GM12873 (cell line): Measurements from ENCODE around the gene ABCB6.

Source experiments
- CTCF ChIP-seq: IDR thresholded peaks from 2 replicates; pipeline ENCODE4 v1.5.1; 2012; ENCODE audit warnings: low read depth, mild to moderate bottlenecking, moderate library complexity, low read length, control low read depth; ENCODE audit not compliant: insufficient read depth; ENCODE audit errors: missing control alignments

ABCB6 gene

GRCh38 chr2:219218732-219219701 lies at the start of gene ABCB6:
ABCB6 (minus strand) TSS chr2:219218958; CDS start chr2:219218673, 285 bp downstream.
- TF ChIP-seq CTCF: no peak

- no peak for TF ChIP-seq CTCF
Observed at GRCh38 chr2:219268294-219268693, 49.5 kb upstream of the ABCB6 start.

GRCh38 chr2:219266886-219267285 lies 48.1 kb upstream of the ABCB6 start:
- no peak for TF ChIP-seq CTCF

- TF ChIP-seq CTCF: no peak
Observed at GRCh38 chr2:219266232-219266631, 47.5 kb upstream of the ABCB6 start.

- TF ChIP-seq CTCF: no peak
Observed at GRCh38 chr2:219261024-219261855, 42.5 kb upstream of the ABCB6 start.

- TF ChIP-seq CTCF: no peak
Observed at GRCh38 chr2:219254590-219255201, 35.9 kb upstream of the ABCB6 start.
